ENCODE data around the gene SMOC1. TPM values are rescaled to one million over a fixed set of nuclear protein-coding genes. Genes with fewer than 3 reads are reported as not detected.

The SMOC1 gene
- total RNA-seq, 1 experiment from 2014 or later = 0.46 TPM

GRCh38 chr14:70080076-70080475, 200.9 kb downstream of the SMOC1 start:
- no peaks in the 10 kb centered on the region for H3K4me1 ChIP-seq (ENCODE audit: control insufficient read depth, insufficient read depth, low read length)
- H3K27me3 ChIP-seq (ENCODE audit: control insufficient read depth, insufficient read depth, low read length) = peaks cover 8% of the 10 kb centered on the region; the same call in 1 of the 2 replicates
- in situ Hi-C loops (cut with HindIII; ENCODE audit: low pct_unique_long_range_greater_than_20kb, low sequenced_read_pairs) = no loop called here
- no peak overlapping the region for H3K27ac ChIP-seq (ENCODE audit: low read length)
- H3K4me3 ChIP-seq (ENCODE audit: low read depth in 2 of 2, low read length in 2 of 2) = no peak overlapping the region
- BruUV-seq (replicated peaks) = no TSS peak
- no peak for DNase-seq (ENCODE audit: low read depth, low spot score)
- no peaks in the 10 kb centered on the region for H3K9me3 ChIP-seq (ENCODE audit: control insufficient read depth, insufficient read depth, low read depth, low read length)
- ATAC-seq = no peak
- ChIA-PET POLR2A (no interaction called here), CTCF (no interaction called here)
- H3K36me3 ChIP-seq (ENCODE audit: control insufficient read depth, insufficient read depth, low read length) = no peaks in the 10 kb centered on the region
- TF ChIP-seq POLR2AphosphoS5 (IDR thresholded peaks at IDR 0.05; ENCODE audit: low read depth, low read length) = no peak
- no peak for TF ChIP-seq REST (IDR thresholded peaks at IDR 0.05; ENCODE audit: insufficient read depth in 1 of 2, low read depth in 2 of 2, low read length in 1 of 2)
- no peak for TF ChIP-seq CTCF (IDR thresholded peaks at IDR 0.05)
- TF ChIP-seq SIN3A (IDR thresholded peaks at IDR 0.05; ENCODE audit: borderline replicate concordance, insufficient read depth, low read depth, low read length) = no peak
- TF ChIP-seq TCF7L2 (IDR thresholded peaks at IDR 0.05; ENCODE audit: low read depth, low read length) = no peak
- intact Hi-C loops (cut with micrococcal nuclease; ENCODE audit: unreplicated experiment) = no loop called here

Other genes with a start within 250 kb of the SMOC1 start
- gene SRSF5, start 112.3 kb upstream of the SMOC1 start, total RNA-seq (2021; ENCODE audit: unreplicated experiment) = 154 TPM
- not detected for gene SLC10A1, start 82.2 kb upstream of the SMOC1 start, total RNA-seq (2021; ENCODE audit: unreplicated experiment)

Measured in Panc1 (cell line).